H1 (cell line): Measurements from ENCODE around the gene RAB34. TPM values are rescaled to one million over a fixed set of nuclear protein-coding genes. Genes with fewer than 3 reads are reported as not detected.

Experiments used
- GTF2F1 ChIP-seq: IDR thresholded peaks from 2 replicates; pipeline ENCODE4 v1.6.1; 2012; ENCODE audit warnings: low read depth, low read length, improper control_type of control experiment, borderline replicate concordance
- JUN ChIP-seq: IDR thresholded peaks from 2 replicates; pipeline ENCODE4 v1.6.1; 2011; ENCODE audit warnings: low read depth, mild to moderate bottlenecking, improper control_type of control experiment, low read length
- RBBP5 ChIP-seq: IDR thresholded peaks from 2 replicates; pipeline ENCODE4 v1.7.1; 2012; ENCODE audit warnings: low read depth, mild to moderate bottlenecking, inconsistent platforms, low read length, moderate library complexity, borderline replicate concordance
- RFX5 ChIP-seq: IDR thresholded peaks from 2 replicates; pipeline ENCODE4 v1.6.1; 2011; ENCODE audit warnings: low read depth, low read length, improper control_type of control experiment, borderline replicate concordance
- SP2 ChIP-seq: IDR thresholded peaks from 2 replicates; pipeline ENCODE4 v1.6.1; 2012; ENCODE audit warnings: mild to moderate bottlenecking, low read length, inconsistent platforms
- SP4 ChIP-seq: IDR thresholded peaks from 2 replicates; pipeline ENCODE4 v1.6.1; 2012; ENCODE audit warnings: low read length, inconsistent platforms
- SRF ChIP-seq: IDR thresholded peaks from 2 replicates; pipeline ENCODE4 v1.6.1; 2011; ENCODE audit warnings: mild to moderate bottlenecking, low read depth, low read length, moderate library complexity
- TAF1 ChIP-seq: IDR thresholded peaks from 2 replicates; pipeline ENCODE4 v1.6.1; 2011; ENCODE audit warnings: mild to moderate bottlenecking, low read depth, low read length
- TCF12 ChIP-seq: IDR thresholded peaks from 2 replicates; pipeline ENCODE4 v1.6.1; 2011; ENCODE audit warnings: low read depth, mild to moderate bottlenecking, low read length
- polyA plus RNA-seq, 7 experiments: library from polyadenylated mRNA; depleted of rRNA in 3 of 7; stranded (reverse) in 5 of 7; unstranded in 2 of 7; fragments of >200 nt in 5 of 7; fragments of 200-250 nt in 2 of 7; gene quantifications; 1 replicate in 5 of 7; 2 replicates in 1 of 7; 4 replicates in 1 of 7; pipeline versions ENCODE4 v1.2.1 to v1.2.3, GENCODE V29; 2011 to 2013; ENCODE audit warnings: missing spikeins in 2 of 7, mixed read lengths in 2 of 7
- total RNA-seq: library from RNA; stranded (reverse); fragmentation: NEBNext Ultra II Directional; extraction: Animal tissue kit (Norgen Biotek cat#: 25700); gene quantifications from 2 replicates; pipeline ENCODE4 v1.2.1, GENCODE V29; 2021
- TF ChIP-seq, protein P1 (sequence below): fragments of 300-600 bp; sonication (generic); IDR thresholded peaks from 2 replicates; pipeline ENCODE4 v1.7.1; 2012; ENCODE audit warnings: low read length, moderate library complexity, mild to moderate bottlenecking, inconsistent platforms; ENCODE audit not compliant: insufficient replicate concordance

RAB34 gene
- total and polyA plus RNA-seq, 2 of the 8 experiments (the other 6 are each of a cell fraction or from before 2014, with no cell fraction given) = 237 to 305 TPM

DNA sequence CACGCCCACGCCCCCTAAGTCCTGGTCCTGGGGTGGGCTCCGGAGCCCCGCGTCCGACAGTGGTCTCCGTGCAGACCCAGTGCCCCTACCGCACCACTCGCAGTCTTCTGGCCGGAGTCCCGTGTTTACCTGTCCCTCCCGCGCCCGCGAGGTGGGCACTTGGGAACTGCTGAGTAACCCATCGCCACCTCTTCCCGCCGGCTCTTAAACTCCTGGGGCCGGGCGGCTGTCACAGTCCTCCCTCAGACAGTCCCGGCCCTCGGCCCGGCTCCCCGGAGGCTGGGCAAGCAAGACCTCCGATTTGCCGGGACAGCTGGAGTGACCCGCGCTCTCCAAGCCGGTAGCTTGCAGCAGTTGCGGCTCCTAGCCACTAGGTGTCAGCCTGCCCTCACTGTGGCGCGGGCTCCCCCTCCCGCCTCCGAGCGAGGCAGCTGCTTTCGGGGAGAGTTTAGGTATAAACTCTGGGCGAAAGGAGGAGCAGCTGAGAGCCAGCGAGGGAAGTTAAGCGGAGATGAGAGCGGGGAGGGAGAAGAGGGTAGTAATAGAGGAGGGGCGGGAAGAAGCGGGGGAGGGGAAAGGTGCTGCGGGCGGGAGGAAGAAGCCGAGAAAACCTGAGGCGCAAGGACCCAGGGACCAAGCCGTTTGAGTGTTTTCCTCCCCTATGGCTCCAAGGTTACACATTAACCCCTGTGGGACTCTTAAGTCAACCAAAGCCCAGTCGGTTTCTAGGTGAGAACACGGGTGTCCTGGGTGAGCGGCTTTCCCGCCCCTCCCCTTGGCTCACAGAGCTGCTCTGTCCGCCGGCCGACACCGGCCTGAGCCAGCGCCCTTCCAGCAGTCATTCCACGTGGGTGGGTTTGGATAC is 9.2 kb upstream of the RAB34 start (continued):
- TF ChIP-seq, protein P1, sequence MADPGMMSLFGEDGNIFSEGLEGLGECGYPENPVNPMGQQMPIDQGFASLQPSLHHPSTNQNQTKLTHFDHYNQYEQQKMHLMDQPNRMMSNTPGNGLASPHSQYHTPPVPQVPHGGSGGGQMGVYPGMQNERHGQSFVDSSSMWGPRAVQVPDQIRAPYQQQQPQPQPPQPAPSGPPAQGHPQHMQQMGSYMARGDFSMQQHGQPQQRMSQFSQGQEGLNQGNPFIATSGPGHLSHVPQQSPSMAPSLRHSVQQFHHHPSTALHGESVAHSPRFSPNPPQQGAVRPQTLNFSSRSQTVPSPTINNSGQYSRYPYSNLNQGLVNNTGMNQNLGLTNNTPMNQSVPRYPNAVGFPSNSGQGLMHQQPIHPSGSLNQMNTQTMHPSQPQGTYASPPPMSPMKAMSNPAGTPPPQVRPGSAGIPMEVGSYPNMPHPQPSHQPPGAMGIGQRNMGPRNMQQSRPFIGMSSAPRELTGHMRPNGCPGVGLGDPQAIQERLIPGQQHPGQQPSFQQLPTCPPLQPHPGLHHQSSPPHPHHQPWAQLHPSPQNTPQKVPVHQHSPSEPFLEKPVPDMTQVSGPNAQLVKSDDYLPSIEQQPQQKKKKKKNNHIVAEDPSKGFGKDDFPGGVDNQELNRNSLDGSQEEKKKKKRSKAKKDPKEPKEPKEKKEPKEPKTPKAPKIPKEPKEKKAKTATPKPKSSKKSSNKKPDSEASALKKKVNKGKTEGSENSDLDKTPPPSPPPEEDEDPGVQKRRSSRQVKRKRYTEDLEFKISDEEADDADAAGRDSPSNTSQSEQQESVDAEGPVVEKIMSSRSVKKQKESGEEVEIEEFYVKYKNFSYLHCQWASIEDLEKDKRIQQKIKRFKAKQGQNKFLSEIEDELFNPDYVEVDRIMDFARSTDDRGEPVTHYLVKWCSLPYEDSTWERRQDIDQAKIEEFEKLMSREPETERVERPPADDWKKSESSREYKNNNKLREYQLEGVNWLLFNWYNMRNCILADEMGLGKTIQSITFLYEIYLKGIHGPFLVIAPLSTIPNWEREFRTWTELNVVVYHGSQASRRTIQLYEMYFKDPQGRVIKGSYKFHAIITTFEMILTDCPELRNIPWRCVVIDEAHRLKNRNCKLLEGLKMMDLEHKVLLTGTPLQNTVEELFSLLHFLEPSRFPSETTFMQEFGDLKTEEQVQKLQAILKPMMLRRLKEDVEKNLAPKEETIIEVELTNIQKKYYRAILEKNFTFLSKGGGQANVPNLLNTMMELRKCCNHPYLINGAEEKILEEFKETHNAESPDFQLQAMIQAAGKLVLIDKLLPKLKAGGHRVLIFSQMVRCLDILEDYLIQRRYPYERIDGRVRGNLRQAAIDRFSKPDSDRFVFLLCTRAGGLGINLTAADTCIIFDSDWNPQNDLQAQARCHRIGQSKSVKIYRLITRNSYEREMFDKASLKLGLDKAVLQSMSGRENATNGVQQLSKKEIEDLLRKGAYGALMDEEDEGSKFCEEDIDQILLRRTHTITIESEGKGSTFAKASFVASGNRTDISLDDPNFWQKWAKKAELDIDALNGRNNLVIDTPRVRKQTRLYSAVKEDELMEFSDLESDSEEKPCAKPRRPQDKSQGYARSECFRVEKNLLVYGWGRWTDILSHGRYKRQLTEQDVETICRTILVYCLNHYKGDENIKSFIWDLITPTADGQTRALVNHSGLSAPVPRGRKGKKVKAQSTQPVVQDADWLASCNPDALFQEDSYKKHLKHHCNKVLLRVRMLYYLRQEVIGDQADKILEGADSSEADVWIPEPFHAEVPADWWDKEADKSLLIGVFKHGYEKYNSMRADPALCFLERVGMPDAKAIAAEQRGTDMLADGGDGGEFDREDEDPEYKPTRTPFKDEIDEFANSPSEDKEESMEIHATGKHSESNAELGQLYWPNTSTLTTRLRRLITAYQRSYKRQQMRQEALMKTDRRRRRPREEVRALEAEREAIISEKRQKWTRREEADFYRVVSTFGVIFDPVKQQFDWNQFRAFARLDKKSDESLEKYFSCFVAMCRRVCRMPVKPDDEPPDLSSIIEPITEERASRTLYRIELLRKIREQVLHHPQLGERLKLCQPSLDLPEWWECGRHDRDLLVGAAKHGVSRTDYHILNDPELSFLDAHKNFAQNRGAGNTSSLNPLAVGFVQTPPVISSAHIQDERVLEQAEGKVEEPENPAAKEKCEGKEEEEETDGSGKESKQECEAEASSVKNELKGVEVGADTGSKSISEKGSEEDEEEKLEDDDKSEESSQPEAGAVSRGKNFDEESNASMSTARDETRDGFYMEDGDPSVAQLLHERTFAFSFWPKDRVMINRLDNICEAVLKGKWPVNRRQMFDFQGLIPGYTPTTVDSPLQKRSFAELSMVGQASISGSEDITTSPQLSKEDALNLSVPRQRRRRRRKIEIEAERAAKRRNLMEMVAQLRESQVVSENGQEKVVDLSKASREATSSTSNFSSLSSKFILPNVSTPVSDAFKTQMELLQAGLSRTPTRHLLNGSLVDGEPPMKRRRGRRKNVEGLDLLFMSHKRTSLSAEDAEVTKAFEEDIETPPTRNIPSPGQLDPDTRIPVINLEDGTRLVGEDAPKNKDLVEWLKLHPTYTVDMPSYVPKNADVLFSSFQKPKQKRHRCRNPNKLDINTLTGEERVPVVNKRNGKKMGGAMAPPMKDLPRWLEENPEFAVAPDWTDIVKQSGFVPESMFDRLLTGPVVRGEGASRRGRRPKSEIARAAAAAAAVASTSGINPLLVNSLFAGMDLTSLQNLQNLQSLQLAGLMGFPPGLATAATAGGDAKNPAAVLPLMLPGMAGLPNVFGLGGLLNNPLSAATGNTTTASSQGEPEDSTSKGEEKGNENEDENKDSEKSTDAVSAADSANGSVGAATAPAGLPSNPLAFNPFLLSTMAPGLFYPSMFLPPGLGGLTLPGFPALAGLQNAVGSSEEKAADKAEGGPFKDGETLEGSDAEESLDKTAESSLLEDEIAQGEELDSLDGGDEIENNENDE = no peak
- TF ChIP-seq SP4 (no peak), JUN (no peak), SRF (0 out of 2 replicates have a peak, but pooled peaks have one; percentile 23), RBBP5 (0 out of 2 replicates have a peak, but pooled peaks have one; percentile 38), RFX5 (no peak), TCF12 (peak; percentile 87; the same call in 1 of the 2 replicates), SP2 (no peak), GTF2F1 (0 out of 2 replicates have a peak, but pooled peaks have one; percentile 21), TAF1 (peak; percentile 68)
